Measurements from ENCODE around the gene FLT4. TPM values are rescaled to one million over a fixed set of nuclear protein-coding genes. Genes with fewer than 3 reads are reported as not detected.

FLT4 gene
- total RNA-seq, 1 donor from 2014 or later, result under 0.01 TPM

DNA sequence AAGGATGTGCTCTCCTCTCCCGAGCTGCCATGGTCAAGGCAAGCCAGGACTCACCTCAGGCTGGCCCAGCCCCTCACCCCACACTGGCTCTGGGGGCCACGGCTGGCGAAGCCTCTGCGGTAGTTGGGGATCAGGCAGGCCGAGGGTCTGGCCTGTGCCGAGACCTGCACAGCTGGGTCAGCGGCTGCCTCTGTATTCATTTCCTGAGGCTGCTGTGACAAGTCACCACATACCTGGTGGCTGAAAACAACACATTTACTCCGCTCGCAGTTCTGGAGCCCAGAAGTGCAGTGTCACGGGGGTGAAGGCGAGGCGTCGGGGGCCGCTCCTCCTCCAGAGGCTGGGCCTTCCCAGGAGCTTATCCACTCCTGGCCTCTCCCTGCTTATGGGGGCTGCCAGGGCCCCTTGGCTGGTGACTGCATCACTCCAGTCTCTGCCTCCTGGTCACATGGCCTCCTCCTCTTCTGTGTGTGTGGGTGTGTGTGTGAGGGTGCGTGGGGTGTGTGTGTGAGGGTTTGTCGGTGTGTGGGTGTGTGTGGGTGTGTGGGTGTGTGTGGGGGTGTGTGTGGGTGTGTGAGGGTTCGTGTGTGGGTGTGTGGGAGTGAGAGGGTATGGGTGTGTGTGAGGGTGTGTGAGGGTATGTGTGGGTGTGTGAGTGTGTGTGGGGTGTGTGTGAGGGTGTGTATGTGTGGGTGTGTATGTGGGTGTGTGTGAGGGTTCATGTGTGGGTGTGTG lies 54.9 kb downstream of the FLT4 start:
- Histone ChIP-seq H3K36me3 (ENCODE audit: control insufficient read depth, insufficient read depth, low read length) (no peaks in the 10 kb centered on the region), H3K27me3 (ENCODE audit: control insufficient read depth, insufficient read depth, low read length) (peaks cover 10% of the 10 kb centered on the region), H3K4me3 (ENCODE audit: low read depth, low read length) (no peak overlapping the region)
- FAIRE-seq (no peak), DNase-seq (ENCODE audit: low read depth) (no peak)
- TF ChIP-seq, protein P1, sequence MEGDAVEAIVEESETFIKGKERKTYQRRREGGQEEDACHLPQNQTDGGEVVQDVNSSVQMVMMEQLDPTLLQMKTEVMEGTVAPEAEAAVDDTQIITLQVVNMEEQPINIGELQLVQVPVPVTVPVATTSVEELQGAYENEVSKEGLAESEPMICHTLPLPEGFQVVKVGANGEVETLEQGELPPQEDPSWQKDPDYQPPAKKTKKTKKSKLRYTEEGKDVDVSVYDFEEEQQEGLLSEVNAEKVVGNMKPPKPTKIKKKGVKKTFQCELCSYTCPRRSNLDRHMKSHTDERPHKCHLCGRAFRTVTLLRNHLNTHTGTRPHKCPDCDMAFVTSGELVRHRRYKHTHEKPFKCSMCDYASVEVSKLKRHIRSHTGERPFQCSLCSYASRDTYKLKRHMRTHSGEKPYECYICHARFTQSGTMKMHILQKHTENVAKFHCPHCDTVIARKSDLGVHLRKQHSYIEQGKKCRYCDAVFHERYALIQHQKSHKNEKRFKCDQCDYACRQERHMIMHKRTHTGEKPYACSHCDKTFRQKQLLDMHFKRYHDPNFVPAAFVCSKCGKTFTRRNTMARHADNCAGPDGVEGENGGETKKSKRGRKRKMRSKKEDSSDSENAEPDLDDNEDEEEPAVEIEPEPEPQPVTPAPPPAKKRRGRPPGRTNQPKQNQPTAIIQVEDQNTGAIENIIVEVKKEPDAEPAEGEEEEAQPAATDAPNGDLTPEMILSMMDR (IDR thresholded peaks at IDR 0.05; ENCODE audit: insufficient read depth, low read length, severe bottlenecking), result no peak

DNA sequence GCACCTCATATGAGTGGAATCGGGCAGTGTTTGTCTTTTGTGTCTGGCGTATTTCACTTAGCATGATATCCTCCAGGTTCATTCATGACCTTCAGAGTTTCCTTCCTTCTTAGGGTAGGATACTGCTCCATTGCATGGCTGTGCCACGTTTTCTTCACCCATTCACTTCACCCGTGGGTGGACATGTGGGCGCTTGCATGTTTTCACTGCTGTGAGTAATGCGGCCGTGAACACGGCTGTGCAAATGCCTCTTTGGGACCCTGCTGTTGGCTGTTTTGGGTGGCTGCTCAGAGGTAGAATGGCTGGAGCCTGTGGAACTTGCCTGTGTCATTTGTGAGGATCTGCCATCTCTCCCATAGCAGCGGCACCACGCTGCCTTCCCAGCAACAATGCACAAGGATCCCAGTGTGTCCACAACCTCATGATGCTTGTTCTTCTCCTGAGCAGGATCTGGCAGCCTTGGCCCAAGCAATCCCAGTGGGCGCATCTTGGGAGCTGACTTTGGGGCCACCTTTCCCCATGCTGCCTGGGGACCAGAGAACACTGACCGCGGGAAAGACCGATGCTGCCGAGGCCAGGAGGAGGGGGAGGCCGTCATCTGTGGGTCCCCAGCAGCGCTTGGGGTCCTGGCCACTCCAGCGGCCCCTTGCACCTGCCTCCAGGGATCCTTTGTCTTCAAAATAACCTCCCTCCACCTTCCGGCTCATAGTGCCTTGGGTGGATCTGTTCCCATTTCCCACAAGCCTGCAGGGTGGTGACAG lies 55.8 kb downstream of the FLT4 start:
- TF ChIP-seq, protein P1 (IDR thresholded peaks at IDR 0.05; ENCODE audit: insufficient read depth, low read length, severe bottlenecking), result no peak

DNA sequence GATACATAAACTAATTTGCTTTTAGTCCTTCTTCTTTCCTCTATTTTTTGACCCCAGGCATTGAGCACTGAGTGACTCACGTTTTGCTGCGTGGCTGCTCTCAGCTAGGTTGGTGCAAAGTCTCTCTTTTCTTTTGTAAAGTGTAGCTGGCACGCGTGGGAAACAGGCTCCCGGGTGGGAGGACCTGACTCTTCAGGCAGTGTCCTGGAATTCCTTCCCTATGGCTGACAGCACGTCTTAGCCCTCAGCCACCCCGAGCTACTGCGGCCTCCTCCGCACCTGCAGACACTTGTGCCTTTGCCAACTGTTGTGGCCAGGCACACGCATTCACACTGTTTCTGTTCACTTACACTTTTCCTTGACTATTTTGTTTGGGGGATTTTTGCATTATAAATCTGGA lies 57.2 kb downstream of the FLT4 start:
- Histone ChIP-seq H3K4me3 (ENCODE audit: low read depth, low read length) (no peak overlapping the region), H3K27me3 (ENCODE audit: control insufficient read depth, insufficient read depth, low read length) (peaks cover 10% of the 10 kb centered on the region), H3K36me3 (ENCODE audit: control insufficient read depth, insufficient read depth, low read length) (no peaks in the 10 kb centered on the region)
- TF ChIP-seq, protein P1 (IDR thresholded peaks at IDR 0.05; ENCODE audit: insufficient read depth, low read length, severe bottlenecking), result no peak
- no peak for DNase-seq (ENCODE audit: low read depth)
- no peak for FAIRE-seq

More for the DNA sequence above, 55.8 kb downstream of the FLT4 start:
- FAIRE-seq (no peak), DNase-seq (ENCODE audit: low read depth) (no peak)
- H3K27me3 ChIP-seq (ENCODE audit: control insufficient read depth, insufficient read depth, low read length), result peaks cover 10% of the 10 kb centered on the region
- H3K36me3 ChIP-seq (ENCODE audit: control insufficient read depth, insufficient read depth, low read length), result no peaks in the 10 kb centered on the region
- no peak overlapping the region for H3K4me3 ChIP-seq (ENCODE audit: low read depth, low read length)

DNA sequence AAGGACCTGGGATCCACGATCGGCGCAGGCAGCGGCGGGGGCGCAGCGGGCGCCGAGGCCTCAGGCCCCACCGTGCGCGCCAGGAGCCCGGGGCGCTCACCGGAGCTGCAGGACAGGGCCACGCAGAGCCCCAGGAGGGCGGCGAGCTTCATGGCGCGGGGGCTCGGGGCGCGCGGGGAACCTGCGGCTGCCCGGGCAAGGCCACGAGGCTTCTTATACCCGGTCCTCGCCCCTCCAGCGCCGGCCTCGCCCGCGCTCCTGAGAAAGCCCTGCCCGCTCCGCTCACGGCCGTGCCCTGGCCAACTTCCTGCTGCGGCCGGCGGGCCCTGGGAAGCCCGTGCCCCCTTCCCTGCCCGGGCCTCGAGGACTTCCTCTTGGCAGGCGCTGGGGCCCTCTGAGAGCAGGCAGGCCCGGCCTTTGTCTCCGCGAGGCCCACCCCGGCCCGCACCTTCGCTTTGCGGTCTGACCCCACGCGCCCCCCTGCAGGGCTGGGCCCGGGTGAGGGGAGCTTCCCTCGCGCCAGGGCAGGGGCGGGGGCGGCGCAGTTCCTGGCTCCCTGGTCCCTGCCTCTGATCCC lies 58.0 kb downstream of the FLT4 start, which contains the start of gene SCGB3A1:
TSS of gene SCGB3A1 (minus strand) at position 189 of the 577 bp plus-strand sequence. CDS start at position 152, 37 bp downstream.
- peaks cover 10% of the 10 kb centered on the region for H3K27me3 ChIP-seq (ENCODE audit: control insufficient read depth, insufficient read depth, low read length)
- H3K4me3 ChIP-seq (ENCODE audit: low read depth, low read length), result no peak within 1 kb of the TSS
- no peaks in the 10 kb centered on the region for H3K36me3 ChIP-seq (ENCODE audit: control insufficient read depth, insufficient read depth, low read length)
- DNase-seq (ENCODE audit: low read depth) (no peak), FAIRE-seq (no peak)
- TF ChIP-seq, protein P1 (IDR thresholded peaks at IDR 0.05; ENCODE audit: insufficient read depth, low read length, severe bottlenecking), result no peak

DNA sequence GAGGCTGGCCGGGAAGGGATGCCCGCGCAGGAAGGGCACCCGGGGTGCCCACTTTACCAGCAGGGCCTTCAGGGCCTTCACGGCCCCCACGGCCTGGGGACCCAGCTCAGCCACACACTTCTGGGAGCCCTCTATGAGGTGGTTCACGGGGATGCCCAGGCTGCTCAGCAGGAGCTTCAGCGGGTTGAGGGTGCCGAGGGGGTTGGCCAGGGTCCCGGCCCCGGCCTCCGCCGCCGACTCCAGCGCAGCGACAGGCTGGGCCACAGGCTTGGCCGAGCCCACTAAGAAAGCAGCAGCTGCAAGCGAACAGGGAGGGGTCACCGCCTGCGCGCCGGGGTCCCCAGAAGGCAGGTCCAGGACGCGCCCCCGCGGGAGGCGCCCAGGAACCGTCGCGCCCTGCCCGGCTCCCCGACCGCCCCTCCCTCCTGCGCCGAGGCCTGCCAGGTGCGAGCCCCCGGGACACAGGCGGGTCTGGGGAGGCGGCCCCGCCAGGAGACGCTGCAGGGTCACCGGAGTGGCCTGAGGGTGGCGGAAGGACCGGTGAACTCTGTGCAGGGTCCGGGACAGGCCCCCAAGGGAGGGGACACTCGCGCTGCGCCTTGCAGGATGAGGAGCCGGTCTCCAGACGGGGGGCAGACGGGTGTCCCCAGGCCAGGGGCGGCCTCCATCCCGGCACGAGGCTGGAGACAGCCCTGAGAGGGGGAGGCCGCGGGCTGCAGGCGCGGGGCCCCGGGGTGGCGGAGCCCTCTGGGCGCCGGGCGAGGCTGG lies 58.7 kb downstream of the FLT4 start:
- H3K36me3 ChIP-seq (ENCODE audit: control insufficient read depth, insufficient read depth, low read length), result no peaks in the 10 kb centered on the region
- DNase-seq (ENCODE audit: low read depth) (no peak), FAIRE-seq (no peak)
- no peak overlapping the region for H3K4me3 ChIP-seq (ENCODE audit: low read depth, low read length)
- H3K27me3 ChIP-seq (ENCODE audit: control insufficient read depth, insufficient read depth, low read length), result peaks cover 10% of the 10 kb centered on the region
- TF ChIP-seq, protein P1 (IDR thresholded peaks at IDR 0.05; ENCODE audit: insufficient read depth, low read length, severe bottlenecking), result no peak

All from bronchial epithelial cell (primary cell).